UCSD-AML1 (cell line): Measurements from ENCODE around the gene BEND5.
A peak's percentile ranks its signal among the peaks of the same experiment; 100 is the strongest.

Experiments used
- DNase-seq: peaks from one replicate; lab custom pipeline; 2025; ENCODE audit not compliant: unreplicated experiment; lab: John Stamatoyannopoulos, UW

BEND5 gene, protein sequence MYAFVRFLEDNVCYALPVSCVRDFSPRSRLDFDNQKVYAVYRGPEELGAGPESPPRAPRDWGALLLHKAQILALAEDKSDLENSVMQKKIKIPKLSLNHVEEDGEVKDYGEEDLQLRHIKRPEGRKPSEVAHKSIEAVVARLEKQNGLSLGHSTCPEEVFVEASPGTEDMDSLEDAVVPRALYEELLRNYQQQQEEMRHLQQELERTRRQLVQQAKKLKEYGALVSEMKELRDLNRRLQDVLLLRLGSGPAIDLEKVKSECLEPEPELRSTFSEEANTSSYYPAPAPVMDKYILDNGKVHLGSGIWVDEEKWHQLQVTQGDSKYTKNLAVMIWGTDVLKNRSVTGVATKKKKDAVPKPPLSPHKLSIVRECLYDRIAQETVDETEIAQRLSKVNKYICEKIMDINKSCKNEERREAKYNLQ

DNA sequence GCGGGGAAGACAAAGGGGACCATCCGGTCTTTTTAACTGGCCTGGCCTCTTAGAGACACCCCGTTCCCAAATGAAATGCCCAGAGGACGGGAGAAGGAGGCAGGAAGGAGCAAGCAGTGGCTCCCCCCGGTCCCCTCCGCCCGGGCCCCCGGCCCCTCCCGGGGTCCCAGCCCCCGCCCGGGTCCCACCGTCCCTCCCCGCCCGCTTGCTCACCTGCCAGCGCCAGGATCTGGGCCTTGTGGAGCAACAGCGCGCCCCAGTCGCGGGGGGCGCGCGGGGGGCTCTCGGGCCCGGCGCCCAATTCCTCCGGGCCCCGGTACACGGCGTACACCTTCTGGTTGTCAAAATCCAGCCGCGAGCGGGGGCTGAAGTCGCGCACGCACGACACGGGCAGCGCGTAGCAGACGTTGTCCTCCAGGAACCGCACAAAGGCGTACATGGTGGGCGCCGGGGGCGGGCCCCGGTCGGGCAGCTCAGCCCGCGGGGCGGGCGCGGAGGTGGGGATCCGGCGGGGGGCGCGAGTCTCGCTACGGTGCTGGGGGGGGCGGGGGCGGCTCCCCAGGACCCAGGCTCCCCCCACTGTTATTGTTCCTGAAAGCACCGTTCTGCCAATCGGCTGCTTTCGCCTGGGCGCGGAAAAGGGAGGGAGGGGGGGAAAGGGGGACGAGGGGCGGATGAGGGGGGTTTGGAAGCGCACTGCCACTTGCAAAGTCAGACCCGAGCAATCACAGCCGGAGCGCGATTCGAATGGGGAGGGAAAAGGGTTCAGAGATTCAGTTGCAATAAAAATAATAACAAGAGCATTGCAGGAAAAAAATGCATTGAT lies at the start of gene BEND5:
Gene BEND5 (minus strand): TSS at position 499 of the 826 bp plus-strand sequence. CDS start 60 bp downstream, at position 439.
- DNase-seq, result no peak

DNA sequence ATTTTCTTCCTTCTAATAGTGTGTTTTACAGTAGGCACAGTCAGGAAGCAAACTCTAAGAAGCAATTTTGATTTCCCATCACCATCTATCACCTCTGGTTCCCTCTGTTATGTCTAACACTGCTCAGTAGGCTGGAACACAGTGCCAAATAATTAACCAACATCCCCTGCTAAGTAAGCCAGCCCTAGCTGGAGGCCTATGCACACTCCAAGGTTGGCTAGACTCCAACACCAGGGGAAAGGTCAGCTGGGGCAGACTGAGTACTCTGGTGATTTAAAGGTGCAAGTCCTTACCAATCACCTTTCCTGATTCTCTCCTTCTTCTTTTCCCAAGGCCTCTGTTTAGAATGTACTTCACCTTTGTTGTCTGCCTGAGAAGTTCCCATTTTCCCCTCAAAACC lies 46.5 kb upstream of the BEND5 start:
- DNase-seq, result no peak

DNA sequence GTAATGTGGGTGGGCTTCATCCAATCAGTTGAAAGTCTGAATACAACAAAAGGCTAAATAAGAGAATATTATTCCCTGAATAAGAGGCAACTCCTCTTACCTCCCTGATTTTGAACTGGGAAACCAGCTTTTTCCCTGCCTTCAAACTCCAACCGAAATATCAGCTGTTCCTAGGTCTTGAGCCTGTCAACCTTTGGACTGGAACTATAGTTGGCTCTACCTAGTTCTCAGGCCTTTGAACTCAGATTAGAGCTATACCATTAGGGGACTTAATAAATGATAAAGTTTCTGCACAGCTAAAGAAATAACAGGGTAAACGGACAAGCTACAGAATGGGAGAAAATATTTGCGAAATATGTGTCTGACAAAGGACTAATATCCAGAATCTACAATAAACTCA lies 43.8 kb upstream of the BEND5 start:
- no peak for DNase-seq

DNA sequence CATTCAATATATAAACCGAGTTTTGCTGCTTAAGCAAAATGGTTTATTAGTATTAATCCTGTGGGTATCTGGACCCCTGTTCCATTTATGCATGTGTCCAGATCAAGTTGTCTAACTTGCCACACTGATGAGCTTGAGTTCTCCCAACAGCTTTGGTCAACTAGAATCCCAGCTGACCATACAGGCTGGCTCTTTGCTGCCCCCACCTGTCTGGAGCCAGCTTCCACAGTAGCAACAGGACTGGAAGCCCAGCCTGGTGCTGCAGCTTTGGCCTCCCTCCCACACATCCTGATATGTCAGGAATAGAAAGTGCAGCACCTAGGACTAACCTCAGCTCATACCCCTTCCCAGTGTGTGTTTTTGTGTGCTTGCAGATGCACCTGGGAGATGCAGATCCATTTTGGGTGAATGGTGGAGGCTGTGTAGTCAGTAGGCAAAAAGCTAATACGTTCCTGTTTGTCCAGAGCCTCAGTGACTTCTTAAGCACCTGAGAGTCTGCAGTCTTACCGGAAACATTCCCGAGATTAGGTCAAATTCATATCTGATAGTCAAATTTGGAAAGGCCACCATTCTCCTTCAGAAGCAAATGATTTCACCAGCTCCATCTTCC lies 40.9 kb upstream of the BEND5 start:
- peak; percentile 50 for DNase-seq

DNA sequence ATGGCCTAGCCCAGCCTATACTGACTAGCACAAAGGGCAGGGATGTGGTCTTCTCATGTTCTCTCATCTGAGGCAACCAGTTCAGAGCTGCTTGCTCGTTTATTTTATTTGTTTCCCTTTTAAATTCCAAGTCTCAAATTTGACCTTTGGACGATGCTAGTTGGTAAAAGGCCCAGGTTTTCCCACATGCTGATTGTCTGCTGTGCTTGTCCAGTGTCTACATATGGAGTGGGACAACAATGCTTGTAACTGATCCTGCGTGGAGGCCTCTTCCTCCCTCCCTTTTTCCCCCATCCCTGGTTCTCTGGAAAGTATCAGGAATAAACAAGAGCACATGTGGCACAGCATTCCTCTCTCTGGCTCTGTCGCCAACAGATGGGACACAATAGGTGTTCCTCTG lies 34.0 kb upstream of the BEND5 start:
- no peak for DNase-seq

DNA sequence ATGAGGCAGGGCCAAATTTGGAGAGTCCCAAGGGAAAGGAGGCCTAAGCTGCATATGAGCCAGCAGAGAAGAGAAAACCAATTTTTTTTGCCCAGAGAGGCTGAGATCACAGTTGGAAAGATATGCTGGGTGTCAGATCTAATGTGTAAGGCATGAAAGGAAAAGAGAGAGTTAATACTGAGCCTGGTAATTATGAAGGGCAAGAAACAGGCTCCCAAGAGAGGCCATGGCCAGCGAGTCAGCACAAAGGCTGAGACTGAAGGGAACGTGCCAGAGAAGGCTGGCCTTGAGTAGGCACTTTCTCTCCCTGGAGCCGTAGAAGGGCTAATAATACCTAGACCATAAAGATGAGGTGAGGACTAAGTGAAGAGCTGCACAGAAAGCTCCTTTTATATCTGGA lies 31.8 kb upstream of the BEND5 start:
- no peak for DNase-seq

DNA sequence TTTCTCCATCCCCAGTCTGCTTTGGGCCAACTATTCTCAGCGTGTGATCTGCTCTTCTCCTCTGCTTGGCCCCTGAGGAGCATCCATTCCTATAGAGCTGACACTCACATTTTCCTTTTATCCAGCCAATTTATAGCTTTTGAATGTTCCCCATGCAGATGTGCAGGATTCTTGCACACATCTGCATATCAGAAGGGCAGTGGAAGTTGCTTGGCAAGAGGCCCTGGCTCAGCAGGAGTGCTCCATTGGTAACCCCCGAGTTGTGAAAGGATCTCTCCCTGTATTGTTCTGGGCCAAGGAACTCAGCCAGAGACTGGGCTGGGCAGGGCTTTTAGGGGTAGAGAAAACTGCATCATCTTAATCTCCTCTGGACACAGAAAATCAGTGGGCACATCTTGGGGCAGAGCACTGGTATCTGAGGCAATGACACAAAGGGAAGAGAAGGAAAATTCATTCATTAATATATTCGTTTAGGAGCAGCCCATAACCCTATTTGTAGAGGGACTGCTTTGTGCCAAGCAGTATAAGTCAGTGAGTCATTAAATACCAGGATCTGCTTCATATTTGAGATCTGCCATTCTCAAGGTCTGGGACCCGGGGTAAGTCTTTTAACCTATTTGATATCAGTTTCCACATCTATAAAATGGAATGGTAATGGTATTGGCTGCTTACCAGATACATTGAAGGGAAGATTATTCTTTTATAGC lies 31.0 kb upstream of the BEND5 start:
- DNase-seq, result no peak

DNA sequence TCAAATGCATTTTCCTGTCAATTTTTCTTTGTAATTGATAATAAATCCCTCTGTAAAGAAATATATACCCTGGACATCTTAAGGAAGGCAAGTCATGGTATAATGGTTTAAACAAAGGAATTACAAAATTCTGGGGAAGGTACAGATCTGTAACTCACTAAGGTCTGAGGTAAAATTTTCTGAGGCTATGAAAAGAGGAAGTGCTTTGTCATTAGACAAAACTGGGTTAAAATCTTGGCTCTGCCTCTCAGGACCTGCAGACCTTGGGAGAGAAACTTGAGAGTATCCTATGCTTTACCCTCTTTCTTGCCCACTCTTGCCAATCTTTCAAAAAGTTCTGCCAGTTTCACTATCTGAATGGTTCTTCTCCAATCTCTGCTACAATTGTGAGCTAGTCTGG lies 26.8 kb upstream of the BEND5 start:
- no peak for DNase-seq

DNA sequence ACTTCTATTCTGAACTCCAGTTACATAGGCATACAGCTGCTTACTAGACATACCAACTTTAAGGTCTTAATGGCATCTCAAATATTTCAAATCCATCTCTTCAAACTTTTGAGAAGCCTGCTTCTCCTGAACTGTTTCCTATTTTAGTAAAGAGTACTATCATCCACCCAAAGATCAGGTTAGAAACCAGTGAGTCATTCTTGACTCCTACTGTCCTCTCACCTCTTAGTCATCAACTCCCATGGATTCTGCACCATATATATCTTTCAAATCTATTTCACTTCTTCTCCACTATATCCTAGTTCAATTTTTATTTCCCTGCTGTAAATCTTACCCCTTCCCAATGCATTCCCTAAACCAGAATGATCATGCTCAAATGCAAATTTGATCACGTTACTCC lies 18.1 kb upstream of the BEND5 start:
- DNase-seq, result no peak

DNA sequence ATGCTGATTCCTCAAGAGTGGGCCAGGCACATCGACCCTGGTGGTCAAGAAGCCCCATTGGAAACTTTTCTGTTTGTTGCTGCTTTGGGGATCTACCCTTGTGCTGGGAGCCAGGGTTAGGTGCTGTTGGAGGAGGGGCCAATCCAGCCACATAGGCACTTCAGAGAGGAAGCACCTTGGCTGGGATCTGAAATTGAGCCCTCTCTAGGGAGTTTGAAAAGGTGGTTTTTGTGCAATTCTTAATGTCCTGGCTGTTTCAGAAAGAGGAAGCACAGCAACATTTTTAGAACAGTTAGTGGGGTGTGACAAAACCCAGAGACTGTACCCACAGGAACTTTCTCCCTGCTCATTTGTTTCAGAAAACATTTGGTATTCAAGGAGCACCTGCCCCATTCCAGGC lies 17.2 kb upstream of the BEND5 start:
- DNase-seq, result peak; percentile 39

DNA sequence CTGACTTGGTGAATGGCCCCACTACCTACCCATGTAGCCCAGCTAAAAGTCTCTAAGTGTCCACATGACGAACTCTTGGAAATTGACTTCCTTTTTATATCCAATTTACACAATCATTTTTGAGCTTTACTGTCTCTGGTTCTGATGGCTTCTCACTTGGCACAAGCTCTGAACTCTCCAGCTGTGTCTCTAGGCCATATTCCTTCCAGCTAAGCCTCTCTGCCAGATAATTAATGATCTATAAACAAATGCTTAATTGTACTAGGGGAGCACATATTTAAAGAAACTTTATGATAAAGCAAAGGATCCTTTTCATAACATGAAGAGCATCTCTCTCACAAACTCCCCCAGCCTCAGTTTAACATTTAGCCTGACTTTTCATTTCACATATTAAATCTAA lies 16.3 kb upstream of the BEND5 start:
- no peak for DNase-seq

DNA sequence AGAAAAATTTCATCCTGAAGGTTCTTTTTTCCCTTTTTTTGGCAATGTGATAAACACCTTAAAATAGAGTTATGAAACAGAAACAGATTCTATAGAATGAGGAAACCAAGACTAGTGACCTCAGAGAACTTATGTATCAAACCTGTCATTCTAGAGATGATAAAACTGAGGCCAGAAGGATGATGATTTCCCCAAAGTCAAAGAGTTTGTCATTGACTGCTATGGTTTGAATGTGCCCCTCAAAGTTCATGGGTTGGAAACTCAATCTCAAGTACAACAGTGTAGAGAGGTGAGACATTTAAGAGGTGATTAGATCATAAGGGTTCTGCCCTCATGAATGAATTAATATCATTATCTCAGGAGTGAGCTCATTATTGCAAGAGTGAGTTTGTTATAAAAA lies 13.7 kb upstream of the BEND5 start:
- DNase-seq, result no peak

DNA sequence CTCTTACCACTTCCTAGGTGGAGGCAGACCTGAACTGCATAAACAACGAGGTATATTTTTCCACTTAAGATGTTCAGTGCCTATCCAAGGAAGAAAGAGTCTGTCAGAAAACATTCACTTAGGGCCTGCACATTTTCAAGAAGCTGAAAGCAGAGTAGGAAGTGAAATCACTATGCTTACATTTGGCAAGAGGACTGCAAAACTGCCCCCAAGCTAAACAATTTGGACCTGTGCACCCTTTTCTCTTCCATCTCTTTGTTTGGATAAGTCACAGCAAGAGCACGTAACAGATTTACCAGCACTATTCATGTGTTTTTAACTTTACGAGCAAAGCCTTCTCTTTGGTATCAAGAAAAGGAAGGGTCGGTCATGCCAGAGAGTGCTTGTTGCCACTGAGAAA lies 13.2 kb upstream of the BEND5 start:
- no peak for DNase-seq

DNA sequence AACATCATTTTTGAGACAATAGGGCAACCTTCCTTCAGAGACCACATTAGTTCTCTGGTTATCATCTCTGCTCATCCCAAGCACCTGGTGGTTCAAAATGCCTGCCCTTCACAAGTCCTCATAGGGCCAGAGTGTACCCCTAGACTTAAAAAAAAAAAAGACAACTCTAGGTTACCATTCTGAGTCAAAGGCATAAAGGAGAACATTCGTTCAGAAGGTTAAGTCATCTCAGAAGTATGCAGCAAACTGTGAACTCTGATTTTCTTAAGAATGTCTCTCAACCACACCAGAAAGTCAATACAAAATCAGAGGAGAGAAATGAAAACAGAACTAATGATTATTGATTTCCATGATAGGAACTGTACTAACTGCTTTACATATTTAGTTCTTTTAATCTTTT lies 9.2 kb upstream of the BEND5 start:
- no peak for DNase-seq

DNA sequence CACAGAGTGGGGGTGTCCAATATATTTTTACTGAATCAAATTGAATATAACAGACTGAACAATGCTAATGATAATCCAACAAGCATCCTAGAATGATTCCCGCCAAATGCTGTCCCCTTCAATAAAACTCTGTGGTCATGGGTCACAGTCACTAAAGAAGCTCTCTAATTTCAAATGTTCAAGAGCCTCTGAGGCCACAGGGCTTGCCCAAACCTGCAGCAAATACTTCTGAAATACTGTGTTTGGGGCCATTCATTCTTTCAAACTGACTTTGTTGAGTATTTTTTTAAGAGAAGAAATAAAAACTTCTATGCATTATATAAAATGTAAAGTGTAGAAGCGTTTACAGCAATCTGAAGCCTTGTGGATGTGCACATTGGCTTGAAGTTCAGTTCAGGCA lies 7.6 kb upstream of the BEND5 start:
- DNase-seq, result no peak

DNA sequence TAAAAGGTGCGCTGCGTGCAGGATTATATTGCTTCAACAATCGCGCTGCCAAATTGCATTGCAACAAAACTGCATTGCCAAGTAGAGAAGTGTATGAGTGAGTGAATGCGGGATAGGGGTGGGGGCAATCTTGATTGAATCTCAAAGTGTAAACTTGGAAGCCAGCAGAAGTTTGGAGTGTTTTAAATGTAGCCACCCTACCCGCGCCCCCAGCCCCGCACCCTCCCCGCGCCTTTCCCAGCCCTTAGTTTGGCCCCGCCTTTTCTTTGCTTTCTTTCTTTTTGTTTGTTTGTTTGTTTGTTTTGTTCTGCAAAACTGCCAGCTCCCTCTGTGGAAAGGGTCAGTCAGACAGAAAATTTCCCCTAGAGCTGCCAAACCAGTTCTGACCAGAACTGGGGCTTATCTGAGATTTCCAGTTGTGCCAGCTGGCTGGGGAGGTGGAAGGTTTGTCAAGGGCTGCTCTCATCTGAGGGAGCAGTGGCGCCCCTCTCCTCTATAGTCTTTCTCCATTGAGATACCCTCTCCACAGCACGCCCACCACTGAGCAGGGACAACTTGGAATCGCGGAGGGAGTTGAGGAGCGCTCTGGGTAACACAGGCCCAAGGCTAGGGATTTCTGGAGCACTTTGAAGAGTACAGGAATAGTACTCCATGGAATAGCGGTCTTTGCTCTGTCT lies 666 bp upstream of the BEND5 start:
- DNase-seq, result no peak

DNA sequence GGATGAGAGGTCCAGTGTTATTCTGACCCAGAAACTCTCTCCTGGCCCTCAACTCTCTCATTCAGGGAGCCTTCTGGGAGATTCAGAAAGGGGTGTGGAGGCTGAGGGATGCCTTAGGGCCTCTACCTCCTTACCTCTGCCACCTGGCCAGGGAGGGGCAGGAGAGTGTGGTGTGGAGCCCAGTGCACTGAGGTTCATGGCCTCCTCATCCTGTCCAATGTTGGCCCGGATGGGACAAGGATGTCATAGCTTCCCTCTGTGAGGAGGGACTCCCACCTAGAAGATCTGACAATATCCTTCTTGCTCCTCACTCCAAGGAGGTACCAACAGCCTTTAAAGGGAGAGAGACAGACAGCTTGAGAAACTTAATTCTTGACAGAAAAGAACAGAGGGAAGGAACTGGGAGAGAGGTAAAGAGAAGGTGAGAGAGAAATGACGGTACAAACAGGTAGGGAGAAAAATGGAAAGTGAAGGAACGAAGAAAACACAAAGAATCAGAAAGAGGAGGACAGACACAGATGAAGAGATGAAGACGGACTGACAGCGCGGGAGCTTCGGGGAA lies 779 bp downstream of the BEND5 start:
- no peak for DNase-seq

DNA sequence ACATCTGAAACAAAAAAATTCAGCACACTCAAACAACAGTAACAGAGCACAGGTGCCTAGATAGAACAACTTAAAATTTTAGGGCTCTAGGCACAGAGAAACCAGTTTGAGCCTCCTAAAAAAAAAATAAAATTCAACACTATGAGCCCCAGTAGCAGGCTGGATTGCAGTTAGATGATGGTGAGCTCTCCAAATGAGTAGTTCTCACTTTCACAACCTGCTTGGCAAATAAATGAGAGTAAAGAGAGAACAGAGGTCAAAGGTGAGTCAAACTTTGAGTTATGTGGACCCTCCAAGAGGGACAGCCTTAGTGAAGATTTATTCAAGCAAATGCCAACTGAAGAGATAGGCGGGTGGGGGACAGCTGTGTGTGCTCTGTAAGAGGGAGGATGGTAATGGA lies 3.6 kb downstream of the BEND5 start:
- DNase-seq, result no peak

DNA sequence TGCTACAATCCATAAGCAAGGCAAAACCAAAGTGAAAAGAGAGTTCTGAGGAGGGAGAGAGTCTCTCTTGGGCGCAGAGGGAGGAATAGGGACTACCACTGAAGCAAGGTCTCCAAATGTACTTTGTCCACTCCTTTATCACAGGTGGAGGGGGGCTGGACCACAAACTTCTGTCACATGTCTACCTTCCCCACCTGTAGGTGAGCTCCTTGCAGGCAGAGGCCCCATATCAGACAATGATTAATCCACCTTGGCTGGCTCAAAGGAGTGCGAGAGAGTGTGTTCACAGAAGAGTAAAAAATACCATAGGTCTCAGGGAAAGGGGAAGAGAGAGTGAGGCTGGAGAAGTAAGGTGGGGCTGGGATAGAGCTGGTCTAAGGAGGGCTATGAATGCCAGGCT lies 4.5 kb downstream of the BEND5 start:
- DNase-seq, result no peak

DNA sequence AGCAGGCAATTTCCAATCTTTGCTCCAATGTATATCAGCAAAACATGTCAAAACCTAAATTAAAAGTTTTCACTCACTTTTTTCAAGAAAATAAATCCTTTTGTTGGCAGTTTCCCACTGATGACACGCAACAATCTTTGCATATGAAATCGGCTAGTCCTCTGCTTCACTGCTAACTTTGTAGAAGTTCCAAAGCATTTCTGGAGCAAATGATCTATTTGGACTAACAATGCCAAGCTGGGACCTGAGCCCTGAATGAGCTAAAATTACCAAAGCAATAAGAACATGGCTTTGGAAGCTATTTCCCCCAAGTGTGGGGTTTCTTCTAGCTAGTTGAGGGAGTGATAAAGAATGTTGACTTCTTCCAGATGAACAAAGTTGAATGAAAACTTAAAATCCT lies 5.1 kb downstream of the BEND5 start:
- no peak for DNase-seq
